ENCODE data around the gene OAS1.

- TF ChIP-seq CTCF (tag by site-specific recombination; IDR thresholded peaks at IDR 0.05) (no peak), PBX3 (CRISPR knock-in tag; IDR thresholded peaks at IDR 0.05) (no peak), HIC1 (tag by site-specific recombination; IDR thresholded peaks at IDR 0.05) (no peak)
Observed at GRCh38 chr12:112909693-112910092, 2.9 kb downstream of the OAS1 start.
